GM12873 (cell line): ENCODE results near the gene GPLD1.

Experiments
- TF ChIP-seq, protein P1 (sequence below): IDR thresholded peaks from 2 replicates; pipeline ENCODE4 v1.5.1; 2012; ENCODE audit warnings: low read depth, mild to moderate bottlenecking, moderate library complexity, low read length, control low read depth; ENCODE audit not compliant: insufficient read depth; ENCODE audit errors: missing control alignments

The GPLD1 gene

DNA sequence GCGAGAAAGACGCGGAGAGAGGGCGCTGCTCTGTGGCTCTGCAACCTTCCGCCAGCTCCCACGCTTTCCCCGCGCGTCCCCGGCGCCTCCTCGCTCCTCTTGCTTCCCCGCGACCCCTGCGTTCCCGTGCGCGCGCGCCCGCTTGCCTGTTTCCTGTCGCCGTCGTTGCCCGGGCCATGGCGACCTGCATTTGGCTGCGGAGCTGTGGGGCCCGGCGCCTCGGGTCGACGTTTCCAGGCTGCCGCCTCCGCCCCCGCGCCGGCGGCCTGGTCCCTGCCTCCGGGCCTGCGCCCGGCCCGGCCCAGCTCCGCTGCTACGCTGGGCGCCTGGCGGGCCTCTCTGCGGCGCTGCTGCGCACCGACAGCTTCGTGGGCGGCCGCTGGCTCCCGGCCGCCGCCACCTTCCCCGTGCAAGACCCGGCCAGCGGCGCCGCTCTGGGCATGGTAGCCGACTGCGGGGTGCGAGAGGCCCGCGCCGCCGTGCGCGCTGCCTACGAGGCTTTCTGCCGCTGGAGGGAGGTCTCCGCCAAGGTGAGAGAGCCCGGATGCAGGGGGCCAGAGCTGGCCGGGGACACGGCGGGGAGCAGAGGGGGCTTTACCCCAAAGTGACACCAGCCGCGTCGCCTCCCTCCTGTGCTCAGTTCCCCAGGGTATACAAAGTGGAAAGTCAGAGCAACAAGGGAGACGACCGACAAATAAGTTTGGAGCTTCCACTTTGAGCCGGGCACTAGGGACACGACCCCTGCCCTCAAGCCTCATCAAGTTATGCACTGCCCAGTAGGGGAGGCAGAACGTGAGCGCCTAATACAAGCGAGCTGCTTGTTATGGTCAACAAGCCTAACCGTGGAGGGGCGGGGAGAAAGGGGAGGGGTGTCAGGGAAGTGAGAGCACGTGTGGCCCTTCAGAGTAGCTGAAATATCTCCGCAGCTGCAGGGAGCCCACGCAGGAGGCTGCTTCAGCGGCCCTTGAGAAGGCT lies 5.7 kb upstream of the GPLD1 start, which contains the start of gene ALDH5A1:
TSS of gene ALDH5A1 (plus strand) at position 149 of the 975 bp plus-strand sequence. CDS start at position 177, 28 bp downstream.
- TF ChIP-seq, protein P1, sequence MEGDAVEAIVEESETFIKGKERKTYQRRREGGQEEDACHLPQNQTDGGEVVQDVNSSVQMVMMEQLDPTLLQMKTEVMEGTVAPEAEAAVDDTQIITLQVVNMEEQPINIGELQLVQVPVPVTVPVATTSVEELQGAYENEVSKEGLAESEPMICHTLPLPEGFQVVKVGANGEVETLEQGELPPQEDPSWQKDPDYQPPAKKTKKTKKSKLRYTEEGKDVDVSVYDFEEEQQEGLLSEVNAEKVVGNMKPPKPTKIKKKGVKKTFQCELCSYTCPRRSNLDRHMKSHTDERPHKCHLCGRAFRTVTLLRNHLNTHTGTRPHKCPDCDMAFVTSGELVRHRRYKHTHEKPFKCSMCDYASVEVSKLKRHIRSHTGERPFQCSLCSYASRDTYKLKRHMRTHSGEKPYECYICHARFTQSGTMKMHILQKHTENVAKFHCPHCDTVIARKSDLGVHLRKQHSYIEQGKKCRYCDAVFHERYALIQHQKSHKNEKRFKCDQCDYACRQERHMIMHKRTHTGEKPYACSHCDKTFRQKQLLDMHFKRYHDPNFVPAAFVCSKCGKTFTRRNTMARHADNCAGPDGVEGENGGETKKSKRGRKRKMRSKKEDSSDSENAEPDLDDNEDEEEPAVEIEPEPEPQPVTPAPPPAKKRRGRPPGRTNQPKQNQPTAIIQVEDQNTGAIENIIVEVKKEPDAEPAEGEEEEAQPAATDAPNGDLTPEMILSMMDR = peak; percentile 38

DNA sequence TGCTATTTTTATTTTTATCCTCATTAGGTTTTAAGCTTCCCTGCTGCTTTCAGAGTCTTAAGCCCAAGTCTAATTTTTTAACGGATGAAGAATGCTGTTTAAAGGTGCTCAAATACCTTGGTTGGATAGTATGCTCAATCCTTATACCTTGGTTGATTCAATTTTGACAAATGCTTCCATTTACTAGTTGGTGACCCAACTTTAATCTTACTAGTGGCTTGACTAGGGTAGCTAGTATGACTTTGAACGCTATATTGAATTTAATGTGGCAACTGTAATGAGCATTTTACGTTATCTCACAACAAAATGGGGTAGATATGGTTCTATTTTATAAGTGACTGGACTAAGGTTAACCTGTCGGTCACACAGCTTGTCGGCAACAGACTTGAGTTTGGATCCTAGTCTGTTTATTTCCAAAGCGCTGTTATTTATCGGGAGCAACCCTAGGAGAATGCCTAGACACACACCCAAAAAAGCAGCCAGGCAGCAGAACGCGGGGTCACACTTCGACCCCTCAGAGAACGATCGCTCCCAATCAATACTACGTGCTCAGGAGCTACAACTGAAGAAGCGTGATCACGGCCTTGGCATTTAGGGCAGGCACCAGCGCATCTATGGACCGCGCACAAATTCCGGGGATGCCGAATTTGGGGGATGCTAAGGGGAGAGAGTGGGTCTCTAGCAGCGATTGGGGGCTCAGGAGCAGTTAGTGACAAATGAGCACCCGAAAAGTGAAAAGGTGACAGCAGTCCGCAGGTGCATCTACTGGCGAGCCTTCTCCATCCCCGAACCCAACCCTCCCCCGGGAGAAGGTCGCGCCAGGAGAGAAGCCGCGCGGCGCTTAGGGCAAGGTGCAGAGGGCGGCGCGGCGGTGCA lies 4.8 kb upstream of the GPLD1 start:
- TF ChIP-seq, protein P1 = no peak

DNA sequence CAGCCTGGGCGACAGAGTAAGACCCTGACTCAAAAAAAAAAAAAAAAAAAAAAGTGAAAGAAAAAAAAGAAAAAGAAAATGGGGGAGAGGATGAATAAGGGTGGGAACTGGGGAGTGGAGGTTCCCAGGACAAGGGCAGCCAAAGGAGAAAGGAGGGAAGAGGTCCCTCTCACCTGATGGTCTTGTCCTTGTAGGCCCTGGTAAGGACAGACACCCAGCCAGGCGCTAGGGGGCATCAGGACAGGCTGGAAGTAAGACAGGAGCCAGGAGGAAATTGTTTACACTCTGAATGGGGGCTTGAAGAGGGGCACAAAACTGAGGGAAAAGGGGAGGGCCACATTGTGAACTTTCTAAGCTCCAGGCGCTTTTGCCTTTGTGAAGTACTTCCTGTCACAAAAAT lies 3.1 kb upstream of the GPLD1 start:
- TF ChIP-seq, protein P1 = peak; percentile 68

GRCh38 chr6:24490948-24491347 lies 1.6 kb upstream of the GPLD1 start:
- TF ChIP-seq, protein P1 = peak; percentile 5

- TF ChIP-seq, protein P1 = no peak
These were observed 503 bp upstream of the GPLD1 start for GRCh38 chr6:24489881-24490280.

DNA sequence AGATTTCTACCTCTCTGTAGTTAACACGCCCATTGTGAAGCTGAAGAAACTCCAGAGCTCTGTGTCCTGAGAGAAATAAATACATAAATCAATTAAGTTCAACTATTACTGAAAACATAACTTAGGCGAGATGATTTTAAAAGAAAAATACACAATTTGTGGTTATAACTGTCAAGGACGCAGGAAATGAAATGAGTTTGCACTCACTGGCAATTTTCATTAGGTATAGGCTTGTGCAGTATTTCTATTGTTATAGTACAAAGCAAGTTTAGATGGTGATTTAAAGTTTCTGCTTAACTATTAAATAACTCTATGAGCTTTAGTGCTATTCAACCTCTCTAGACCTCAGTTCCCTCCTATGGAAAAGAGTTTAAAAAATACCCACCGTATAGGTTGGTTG lies 3.3 kb downstream of the GPLD1 start:
- TF ChIP-seq, protein P1 = no peak
